ENCODE data around the gene DDX47.
"Not testable (repeated sequence)": the region's sequence is repeated elsewhere in the genome, so short reads cannot be mapped to it uniquely, and the experiment has no call there.

GRCh38 chr12:12841428-12841827 is 28.3 kb downstream of the DDX47 start:
- not testable (repeated sequence) for TF ChIP-seq CTCF (IDR thresholded peaks at IDR 0.05 in 8 of 11, conservative IDR thresholded peaks at IDR 0.05 in 3 of 11); POLR2A (IDR thresholded peaks at IDR 0.05); POLR2AphosphoS5 (IDR thresholded peaks at IDR 0.05)
